ENCODE data around the gene LILRA6. TPM values are rescaled to one million over a fixed set of nuclear protein-coding genes. Genes with fewer than 3 reads are reported as not detected.
"Not testable (repeated sequence)": the region's sequence is repeated elsewhere in the genome, so short reads cannot be mapped to it uniquely, and the experiment has no call there.

Gene LILRA6
- total RNA-seq, 2 experiments from 2014 or later: 0.60 TPM; not detected in 1

DNA sequence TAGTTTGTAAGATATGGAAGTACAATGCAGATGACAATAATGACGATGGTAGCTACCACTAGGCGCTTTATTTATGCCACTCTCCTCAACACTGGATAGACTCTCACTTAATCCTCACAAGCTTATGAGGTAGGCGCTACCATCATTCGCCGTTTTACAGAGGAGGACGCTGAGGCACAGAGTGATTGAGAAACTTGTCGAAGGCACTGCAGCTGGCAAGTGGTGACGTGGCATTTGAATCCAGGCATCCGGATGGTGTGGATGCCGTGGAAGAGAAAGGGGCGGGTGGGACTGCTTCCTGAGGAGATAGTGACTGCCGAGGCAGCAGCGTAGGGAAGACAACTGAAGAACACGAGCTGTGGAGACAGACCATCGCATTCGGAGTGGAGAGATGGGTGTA, 43.2 kb downstream of the LILRA6 start:
- POLR2A ChIA-PET: interaction anchor here (0.9 to 4.9 kb wide), 4 partner anchors 9 to 62 kb away, joined by 5 to 148 read pairs (median 14); partner anchors contain the start of genes CNOT3, LENG1, MBOAT7 and TSEN34
- Mint-ChIP-seq H3K27ac (peak overlapping the region; percentile 78), H3K4me1 (ENCODE audit: low read depth) (peaks cover 39% of the 10 kb centered on the region), H3K27me3 (no peaks in the 10 kb centered on the region), H3K36me3 (ENCODE audit: low read depth) (peaks cover 50% of the 10 kb centered on the region), H3K4me3 (peak overlapping the region; percentile 84), H3K9me3 (no peaks in the 10 kb centered on the region)
- Histone ChIP-seq H3K36me3 (ENCODE audit: insufficient read depth, low read length) (peaks cover 33% of the 10 kb centered on the region), H3K9me3 (ENCODE audit: control insufficient read depth in 1 of 2, insufficient read depth in 1 of 2, low read length in 2 of 2) (no peaks in the 10 kb centered on the region), H3K27me3 (ENCODE audit: control insufficient read depth in 1 of 2, insufficient read depth in 2 of 2, low read length in 2 of 2) (no peaks in the 10 kb centered on the region), H3K4me1 (ENCODE audit: insufficient read depth, low read length) (peaks cover 46% of the 10 kb centered on the region), H3K27ac (ENCODE audit: low read depth in 1 of 2, low read length in 2 of 2) (no peak overlapping the region), H3K4me3 (ENCODE audit: low read length) (no peak overlapping the region)
- intact Hi-C loops (cut with DNase I, micrococcal nuclease): loop anchor here in 1 of 2 experiments (10.0 kb wide), 2 partner anchors 335 to 1455 kb away; partner anchors contain the start of genes MYADM and U2AF2
- no peak for ATAC-seq (ENCODE audit: poor library complexity)
- no peak for DNase-seq
- CTCF ChIA-PET: interaction anchor here (0.7 to 3.8 kb wide), 3 partner anchors 9 to 31 kb away, joined by 3 to 19 read pairs (median 4); partner anchors contain the start of genes MBOAT7 and TSEN34
- TF ChIP-seq, protein P1, sequence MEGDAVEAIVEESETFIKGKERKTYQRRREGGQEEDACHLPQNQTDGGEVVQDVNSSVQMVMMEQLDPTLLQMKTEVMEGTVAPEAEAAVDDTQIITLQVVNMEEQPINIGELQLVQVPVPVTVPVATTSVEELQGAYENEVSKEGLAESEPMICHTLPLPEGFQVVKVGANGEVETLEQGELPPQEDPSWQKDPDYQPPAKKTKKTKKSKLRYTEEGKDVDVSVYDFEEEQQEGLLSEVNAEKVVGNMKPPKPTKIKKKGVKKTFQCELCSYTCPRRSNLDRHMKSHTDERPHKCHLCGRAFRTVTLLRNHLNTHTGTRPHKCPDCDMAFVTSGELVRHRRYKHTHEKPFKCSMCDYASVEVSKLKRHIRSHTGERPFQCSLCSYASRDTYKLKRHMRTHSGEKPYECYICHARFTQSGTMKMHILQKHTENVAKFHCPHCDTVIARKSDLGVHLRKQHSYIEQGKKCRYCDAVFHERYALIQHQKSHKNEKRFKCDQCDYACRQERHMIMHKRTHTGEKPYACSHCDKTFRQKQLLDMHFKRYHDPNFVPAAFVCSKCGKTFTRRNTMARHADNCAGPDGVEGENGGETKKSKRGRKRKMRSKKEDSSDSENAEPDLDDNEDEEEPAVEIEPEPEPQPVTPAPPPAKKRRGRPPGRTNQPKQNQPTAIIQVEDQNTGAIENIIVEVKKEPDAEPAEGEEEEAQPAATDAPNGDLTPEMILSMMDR (IDR thresholded peaks at IDR 0.05): no peak

DNA sequence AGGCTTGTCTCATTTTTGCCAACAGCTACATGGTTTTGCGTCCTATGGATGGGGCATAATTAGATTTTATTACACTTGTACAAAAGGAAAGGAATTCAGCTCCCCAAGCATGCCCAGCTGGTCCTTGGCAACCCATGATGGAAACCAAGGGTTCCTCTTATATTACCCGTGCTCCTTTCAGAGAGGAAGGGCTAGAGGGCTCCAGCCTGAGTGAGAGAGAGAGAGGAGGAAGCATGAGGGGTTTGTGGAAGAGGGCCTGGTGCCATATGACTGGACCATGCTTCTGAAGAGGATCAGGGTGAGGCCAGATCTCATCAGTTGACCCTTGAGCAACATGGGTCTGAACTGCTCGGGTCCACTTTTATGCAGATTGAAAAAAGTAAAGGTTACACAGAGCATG, 45.5 kb downstream of the LILRA6 start:
- TF ChIP-seq, protein P1 (IDR thresholded peaks at IDR 0.05): no peak
- intact Hi-C loops (cut with DNase I, micrococcal nuclease): loop anchor here in 1 of 2 experiments (10.0 kb wide), 2 partner anchors 332 to 1458 kb away; partner anchors contain the start of genes MYADM and U2AF2
- H3K27me3 ChIP-seq (ENCODE audit: control insufficient read depth in 1 of 2, insufficient read depth in 2 of 2, low read length in 2 of 2): no peaks in the 10 kb centered on the region
- DNase-seq (no peak), ATAC-seq (ENCODE audit: poor library complexity) (no peak)
- no peak overlapping the region for H3K4me3 ChIP-seq (ENCODE audit: low read length)
- no peaks in the 10 kb centered on the region for H3K9me3 Mint-ChIP-seq
- no peaks in the 10 kb centered on the region for H3K9me3 ChIP-seq (ENCODE audit: control insufficient read depth in 1 of 2, insufficient read depth in 1 of 2, low read length in 2 of 2)
- no peak overlapping the region for H3K27ac ChIP-seq (ENCODE audit: low read depth in 1 of 2, low read length in 2 of 2)
- POLR2A ChIA-PET: no interaction called here
- peaks cover 15% of the 10 kb centered on the region for H3K36me3 ChIP-seq (ENCODE audit: insufficient read depth, low read length)
- no peak overlapping the region for H3K27ac Mint-ChIP-seq
- H3K27me3 Mint-ChIP-seq: no peaks in the 10 kb centered on the region
- H3K4me3 Mint-ChIP-seq: peak overlapping the region; percentile 34
- peaks cover 22% of the 10 kb centered on the region for H3K4me1 Mint-ChIP-seq (ENCODE audit: low read depth)
- H3K4me1 ChIP-seq (ENCODE audit: insufficient read depth, low read length): peaks cover 29% of the 10 kb centered on the region
- CTCF ChIA-PET: no interaction called here
- H3K36me3 Mint-ChIP-seq (ENCODE audit: low read depth): peaks cover 37% of the 10 kb centered on the region

DNA sequence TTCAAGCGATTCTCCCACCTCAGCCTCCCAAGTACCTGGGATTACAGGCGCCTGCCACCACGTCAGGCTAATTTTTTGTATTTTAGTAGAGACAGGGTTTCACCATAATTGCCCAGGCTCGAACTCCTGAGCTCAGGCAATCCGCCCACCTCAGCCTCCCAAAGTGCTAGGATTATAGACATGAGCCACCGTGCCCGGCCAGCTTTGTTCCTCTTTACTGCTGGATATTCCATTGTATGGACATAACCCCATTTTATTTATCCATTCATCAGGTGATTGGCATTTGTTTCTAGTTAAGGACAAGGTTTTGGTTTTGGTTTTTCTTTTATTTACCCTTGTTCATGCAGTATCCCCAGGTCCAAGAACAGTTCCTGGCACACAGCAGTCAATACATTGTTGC, 46.1 kb downstream of the LILRA6 start:
- Mint-ChIP-seq H3K4me3 (peak overlapping the region; percentile 27), H3K27me3 (no peaks in the 10 kb centered on the region), H3K36me3 (ENCODE audit: low read depth) (peaks cover 31% of the 10 kb centered on the region), H3K27ac (no peak overlapping the region), H3K4me1 (ENCODE audit: low read depth) (peaks cover 21% of the 10 kb centered on the region), H3K9me3 (no peaks in the 10 kb centered on the region)
- ChIA-PET CTCF (no interaction called here), POLR2A (no interaction called here)
- Histone ChIP-seq H3K9me3 (ENCODE audit: control insufficient read depth in 1 of 2, insufficient read depth in 1 of 2, low read length in 2 of 2) (no peaks in the 10 kb centered on the region), H3K27ac (ENCODE audit: low read depth in 1 of 2, low read length in 2 of 2) (no peak overlapping the region), H3K27me3 (ENCODE audit: control insufficient read depth in 1 of 2, insufficient read depth in 2 of 2, low read length in 2 of 2) (no peaks in the 10 kb centered on the region), H3K4me3 (ENCODE audit: low read length) (no peak overlapping the region), H3K4me1 (ENCODE audit: insufficient read depth, low read length) (peaks cover 29% of the 10 kb centered on the region), H3K36me3 (ENCODE audit: insufficient read depth, low read length) (peaks cover 10% of the 10 kb centered on the region)
- TF ChIP-seq, protein P1 (IDR thresholded peaks at IDR 0.05): no peak
- intact Hi-C loops (cut with DNase I, micrococcal nuclease): loop anchor here in 1 of 2 experiments (10.0 kb wide), 2 partner anchors 332 to 1458 kb away; partner anchors contain the start of genes MYADM and U2AF2
- no peak for DNase-seq
- no peak for ATAC-seq (ENCODE audit: poor library complexity)

DNA sequence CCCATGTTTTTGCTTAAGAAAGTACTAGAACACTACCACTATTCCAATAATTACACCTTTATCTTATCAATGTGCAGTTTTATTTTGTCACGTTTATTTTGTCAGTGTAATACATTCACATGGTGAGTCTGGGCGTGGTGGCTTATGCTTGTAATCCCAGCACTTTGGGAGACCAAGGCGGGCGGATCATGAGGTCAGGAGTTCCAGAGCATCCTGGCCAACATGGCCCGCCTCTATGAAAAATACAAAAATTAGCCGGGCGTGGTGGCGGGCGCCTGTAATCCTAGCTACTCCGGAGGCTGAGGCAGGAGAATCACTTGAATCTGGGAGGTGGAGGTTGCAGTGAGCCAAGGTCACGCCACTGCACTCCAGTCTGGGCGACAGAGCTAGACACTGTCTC, 48.1 kb downstream of the LILRA6 start:
- DNase-seq; POLR2A ChIA-PET; H3K9me3 Mint-ChIP-seq; CTCF ChIA-PET; ATAC-seq (ENCODE audit: poor library complexity); H3K4me3 ChIP-seq (ENCODE audit: low read length); H3K27ac Mint-ChIP-seq; H3K9me3 ChIP-seq (ENCODE audit: control insufficient read depth in 1 of 2, insufficient read depth in 1 of 2, low read length in 2 of 2); H3K27me3 Mint-ChIP-seq; H3K36me3 ChIP-seq (ENCODE audit: insufficient read depth, low read length); H3K27ac ChIP-seq (ENCODE audit: low read depth in 1 of 2, low read length in 2 of 2); H3K4me3 Mint-ChIP-seq; H3K27me3 ChIP-seq (ENCODE audit: control insufficient read depth in 1 of 2, insufficient read depth in 2 of 2, low read length in 2 of 2): not testable (repeated sequence)
- Mint-ChIP-seq H3K36me3 (ENCODE audit: low read depth) (peaks cover 38% of the 10 kb centered on the region), H3K4me1 (ENCODE audit: low read depth) (peaks cover 19% of the 10 kb centered on the region)
- intact Hi-C loops (cut with DNase I, micrococcal nuclease): loop anchor here (5.0 to 10.0 kb wide), 3 partner anchors 330 to 1460 kb away; partner anchors contain the start of genes MYADM (in 1 of the 2), U2AF2 (in 1 of the 2) and ZNF331 (in 1 of the 2)
- peaks cover 19% of the 10 kb centered on the region for H3K4me1 ChIP-seq (ENCODE audit: insufficient read depth, low read length)

Data from CD4-positive, alpha-beta T cell (primary cell).